Epithelial cell of esophagus (primary cell): ENCODE results near the gene ZNF263.

ENCODE experiments used
- DNase-seq: peaks from one replicate; pipeline ENCODE4 v3.0.0; 2010; ENCODE audit warnings: low read depth
- H3K4me3 ChIP-seq: 2 replicates; pipeline ENCODE4 v1.5.1; 2011; ENCODE audit warnings: mild to moderate bottlenecking, low read length, control low read depth
- CTCF ChIP-seq: IDR thresholded peaks from 2 replicates; pipeline ENCODE4 v1.5.1; 2011; ENCODE audit warnings: low read depth, mild to moderate bottlenecking, low read length, control low read depth, inconsistent platforms; ENCODE audit not compliant: insufficient read depth; ENCODE audit errors: missing control alignments

The ZNF263 gene

GRCh38 chr16:3254309-3254708 is 29.0 kb upstream of the ZNF263 start:
- DNase-seq = no peak
- TF ChIP-seq CTCF = no peak

GRCh38 chr16:3256146-3256865 is 27.0 kb upstream of the ZNF263 start, which contains the start of gene MEFV:
MEFV (minus strand) TSS chr16:3256633; CDS start chr16:3256587, 46 bp downstream.
- TF ChIP-seq CTCF = no peak
- peak; percentile 38 for DNase-seq
- no peak within 1 kb of the TSS for H3K4me3 ChIP-seq

More at GRCh38 chr16:3254309-3254708, 29.0 kb upstream of the ZNF263 start:
- no peak overlapping the region for H3K4me3 ChIP-seq

- peak; percentile 57 for DNase-seq
- no peak overlapping the region for H3K4me3 ChIP-seq
- TF ChIP-seq CTCF = no peak
Observed at GRCh38 chr16:3256866-3257465, 26.3 kb upstream of the ZNF263 start.

GRCh38 chr16:3259836-3260235 is 23.5 kb upstream of the ZNF263 start:
- no peak overlapping the region for H3K4me3 ChIP-seq
- peak; percentile 21 for DNase-seq
- no peak for TF ChIP-seq CTCF

- TF ChIP-seq CTCF = no peak
- no peak overlapping the region for H3K4me3 ChIP-seq
- DNase-seq = no peak
Observed at GRCh38 chr16:3262517-3262916, 20.8 kb upstream of the ZNF263 start.

- DNase-seq = peak; percentile 98
- TF ChIP-seq CTCF = peak; percentile 11
- peak overlapping the region; percentile 83 for H3K4me3 ChIP-seq
Observed at GRCh38 chr16:3264137-3265036, 18.9 kb upstream of the ZNF263 start.
